Activated CD8-positive, alpha-beta memory T cell treated with anti-CD3 and anti-CD28 coated beads, Interleukin-2, amount 50 U/mL, for 24 hours (primary cell): ENCODE data around the gene CEMIP2.
"Not testable (repeated sequence)": the region's sequence is repeated elsewhere in the genome, so short reads cannot be mapped to it uniquely, and the experiment has no call there.

Source experiments
- DNase-seq: peaks from one replicate; pipeline ENCODE4 v3.0.0-alpha.2; 2020; ENCODE audit errors: extremely low read depth

CEMIP2 gene

GRCh38 chr9:71768388-71769174, at the start of gene CEMIP2:
TSS of gene CEMIP2 (minus strand) at chr9:71768513. CDS start at chr9:71750373, 18,140 bp downstream.
- DNase-seq = peak; percentile 51

GRCh38 chr9:71816916-71817451, 48.7 kb upstream of the CEMIP2 start:
- no peak for DNase-seq

GRCh38 chr9:71814815-71815214, 46.5 kb upstream of the CEMIP2 start:
- DNase-seq = no peak

- no peak for DNase-seq
Measured at GRCh38 chr9:71814226-71814625, 45.9 kb upstream of the CEMIP2 start.

- DNase-seq = no peak
Measured at GRCh38 chr9:71812385-71812784, 44.1 kb upstream of the CEMIP2 start.

GRCh38 chr9:71808068-71808467, 39.8 kb upstream of the CEMIP2 start:
- no peak for DNase-seq

- DNase-seq = no peak
Measured at GRCh38 chr9:71806901-71807307, 38.6 kb upstream of the CEMIP2 start.

- DNase-seq = not testable (repeated sequence)
Measured at GRCh38 chr9:71805096-71805495, 36.8 kb upstream of the CEMIP2 start.

GRCh38 chr9:71801826-71802225, 33.5 kb upstream of the CEMIP2 start:
- DNase-seq = no peak

GRCh38 chr9:71797266-71797665, 29.0 kb upstream of the CEMIP2 start:
- DNase-seq = no peak

- DNase-seq = no peak
Measured at GRCh38 chr9:71796100-71796767, 27.9 kb upstream of the CEMIP2 start.

- no peak for DNase-seq
Measured at GRCh38 chr9:71795097-71795813, 26.9 kb upstream of the CEMIP2 start.

GRCh38 chr9:71793386-71794105, 25.2 kb upstream of the CEMIP2 start:
- no peak for DNase-seq

GRCh38 chr9:71791875-71792274, 23.6 kb upstream of the CEMIP2 start:
- DNase-seq = no peak

- no peak for DNase-seq
Measured at GRCh38 chr9:71790296-71790695, 22.0 kb upstream of the CEMIP2 start.

- peak; percentile 62 for DNase-seq
Measured at GRCh38 chr9:71783120-71783523, 14.8 kb upstream of the CEMIP2 start.

- DNase-seq = no peak
Measured at GRCh38 chr9:71781391-71781790, 13.1 kb upstream of the CEMIP2 start.

- DNase-seq = no peak
Measured at GRCh38 chr9:71780953-71781352, 12.6 kb upstream of the CEMIP2 start.

- DNase-seq = no peak
Measured at GRCh38 chr9:71778085-71778484, 9.8 kb upstream of the CEMIP2 start.

- no peak for DNase-seq
Measured at GRCh38 chr9:71774920-71775319, 6.6 kb upstream of the CEMIP2 start.

GRCh38 chr9:71772726-71773125, 4.4 kb upstream of the CEMIP2 start:
- no peak for DNase-seq

GRCh38 chr9:71770170-71770569, 1.9 kb upstream of the CEMIP2 start:
- DNase-seq = no peak
